Mucosa of descending colon (tissue), 3 donors: ENCODE data around the gene TAPT1. TPM values are rescaled to one million over a fixed set of nuclear protein-coding genes. Genes with fewer than 3 reads are reported as not detected.
"Not testable (repeated sequence)": the region's sequence is repeated elsewhere in the genome, so short reads cannot be mapped to it uniquely, and the experiment has no call there.

Experiments
- ATAC-seq: fragments of 200-7000 bp; cut with Tn5 transposase; one replicate; pipeline ENCODE4 v1.9.1; 2020; ENCODE audit warnings: mild to moderate bottlenecking, moderate library complexity
- DNase-seq, 3 donors: peaks; one replicate each; pipeline ENCODE4 v3.0.0-alpha.2; 2020
- H3K36me3 ChIP-seq: fragments of 200-600 bp; one replicate; pipeline ENCODE4 v1.8.0; 2021; ENCODE audit warnings: low read depth, mild to moderate bottlenecking
- H3K4me1 ChIP-seq: fragments of 200-600 bp; one replicate; pipeline ENCODE4 v1.8.0; 2021; ENCODE audit warnings: low read depth, mild to moderate bottlenecking
- H3K4me3 ChIP-seq: fragments of 200-600 bp; one replicate; pipeline ENCODE4 v1.8.0; 2021; ENCODE audit warnings: mild to moderate bottlenecking
- H3K9me3 ChIP-seq: fragments of 200-600 bp; one replicate; pipeline ENCODE4 v1.8.0; 2021; ENCODE audit warnings: mild to moderate bottlenecking
- intact Hi-C, 2 donors: fragments of 100-400 bp; cut with DNase I in 1 of 2; cut with micrococcal nuclease in 1 of 2; formaldehyde crosslinking; loops; one replicate each; pipeline versions ENCODE4 v1.11.0 to v1.11.1; 2022; cut with DNase I, micrococcal nuclease
- total RNA-seq, 3 donors: library from RNA; stranded (reverse); fragmentation: NEBNext Ultra II Directional in 2 of 3; extraction: Animal tissue kit (Norgen Biotek cat#: 25700) in 2 of 3; gene quantifications; one replicate each; pipeline versions ENCODE4 v1.2.1 to v1.2.4, GENCODE V29; 2021 to 2023
- TF ChIP-seq, protein P1 (sequence below): fragments of 200-600 bp; IDR thresholded peaks from one replicate; pipeline ENCODE4 v1.8.0; 2022; ENCODE audit warnings: antibody characterized with exemption, mild to moderate bottlenecking
- donor health status: DM: no; HTN: no; CAD: no; lungs with moderate emphysema.
- donor health status: DM: no; HTN: no; CAD: no.
- donor health status: DM: no; HTN: yes; CAD: no.

Gene TAPT1
- total RNA-seq, 3 donors from 2014 or later = 38.2 to 62.6 (median 38.8) TPM

DNA sequence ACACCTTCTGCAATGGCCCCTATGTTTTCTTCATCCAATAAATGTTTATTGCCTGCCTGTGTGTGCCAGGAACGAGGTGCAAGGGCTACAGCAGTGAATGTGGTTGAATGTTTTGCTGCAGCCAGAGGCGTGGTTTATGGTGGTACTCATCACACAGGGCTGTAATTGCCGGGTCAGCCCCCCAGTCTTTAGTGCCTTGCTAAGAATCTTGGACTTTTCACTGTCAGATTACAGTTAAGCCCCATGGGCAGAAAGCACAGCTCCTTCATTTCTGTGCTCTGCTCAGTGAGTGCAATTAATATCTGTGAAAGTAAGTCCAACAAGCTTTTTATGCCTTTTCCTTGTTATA, 67.8 kb downstream of the TAPT1 start:
- Histone ChIP-seq H3K36me3 (no peaks in the 10 kb centered on the region), H3K9me3 (no peaks in the 10 kb centered on the region), H3K4me1 (peaks cover 21% of the 10 kb centered on the region), H3K4me3 (no peak overlapping the region)
- TF ChIP-seq, protein P1, sequence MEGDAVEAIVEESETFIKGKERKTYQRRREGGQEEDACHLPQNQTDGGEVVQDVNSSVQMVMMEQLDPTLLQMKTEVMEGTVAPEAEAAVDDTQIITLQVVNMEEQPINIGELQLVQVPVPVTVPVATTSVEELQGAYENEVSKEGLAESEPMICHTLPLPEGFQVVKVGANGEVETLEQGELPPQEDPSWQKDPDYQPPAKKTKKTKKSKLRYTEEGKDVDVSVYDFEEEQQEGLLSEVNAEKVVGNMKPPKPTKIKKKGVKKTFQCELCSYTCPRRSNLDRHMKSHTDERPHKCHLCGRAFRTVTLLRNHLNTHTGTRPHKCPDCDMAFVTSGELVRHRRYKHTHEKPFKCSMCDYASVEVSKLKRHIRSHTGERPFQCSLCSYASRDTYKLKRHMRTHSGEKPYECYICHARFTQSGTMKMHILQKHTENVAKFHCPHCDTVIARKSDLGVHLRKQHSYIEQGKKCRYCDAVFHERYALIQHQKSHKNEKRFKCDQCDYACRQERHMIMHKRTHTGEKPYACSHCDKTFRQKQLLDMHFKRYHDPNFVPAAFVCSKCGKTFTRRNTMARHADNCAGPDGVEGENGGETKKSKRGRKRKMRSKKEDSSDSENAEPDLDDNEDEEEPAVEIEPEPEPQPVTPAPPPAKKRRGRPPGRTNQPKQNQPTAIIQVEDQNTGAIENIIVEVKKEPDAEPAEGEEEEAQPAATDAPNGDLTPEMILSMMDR = no peak
- ATAC-seq = peak; percentile 89
- DNase-seq = peak; percentile 69 to 89 (median 74)
- intact Hi-C loops = no loop called here

- H3K4me1 ChIP-seq = peaks cover 21% of the 10 kb centered on the region
- intact Hi-C loops = no loop called here
- DNase-seq (peak in 1 of 3 donors; percentile 32), ATAC-seq (peak; percentile 17)
- no peak overlapping the region for H3K4me3 ChIP-seq
- H3K9me3 ChIP-seq = no peaks in the 10 kb centered on the region
- TF ChIP-seq, protein P1 = no peak
- no peaks in the 10 kb centered on the region for H3K36me3 ChIP-seq
These were observed 68.4 kb downstream of the TAPT1 start for GRCh38 chr4:16157609-16158503.

GRCh38 chr4:16155528-16156169, 70.6 kb downstream of the TAPT1 start:
- TF ChIP-seq, protein P1 = no peak
- no peak for DNase-seq
- H3K4me1 ChIP-seq = peaks cover 17% of the 10 kb centered on the region

GRCh38 chr4:16154451-16154850, 71.8 kb downstream of the TAPT1 start:
- no peaks in the 10 kb centered on the region for H3K9me3 ChIP-seq
- H3K4me1 ChIP-seq = peaks cover 17% of the 10 kb centered on the region
- H3K4me3 ChIP-seq = no peak overlapping the region
- intact Hi-C loops = no loop called here
- TF ChIP-seq, protein P1 = no peak
- no peaks in the 10 kb centered on the region for H3K36me3 ChIP-seq
- DNase-seq (no peak), ATAC-seq (no peak)

More at GRCh38 chr4:16155528-16156169, 70.6 kb downstream of the TAPT1 start:
- H3K36me3 ChIP-seq = no peaks in the 10 kb centered on the region
- H3K9me3 ChIP-seq = no peaks in the 10 kb centered on the region
- ATAC-seq = no peak
- intact Hi-C loops = no loop called here
- H3K4me3 ChIP-seq = no peak overlapping the region

GRCh38 chr4:16150716-16151115, 75.6 kb downstream of the TAPT1 start:
- DNase-seq (no peak), ATAC-seq (no peak)
- TF ChIP-seq, protein P1 = no peak
- intact Hi-C loops = no loop called here
- H3K4me1 ChIP-seq = no peaks in the 10 kb centered on the region
- H3K4me3 ChIP-seq = no peak overlapping the region
- H3K9me3 ChIP-seq = peaks cover 4% of the 10 kb centered on the region
- no peaks in the 10 kb centered on the region for H3K36me3 ChIP-seq

GRCh38 chr4:16144913-16145312, 81.4 kb downstream of the TAPT1 start:
- ATAC-seq, H3K36me3 ChIP-seq, DNase-seq, intact Hi-C loops, H3K4me3 ChIP-seq: not testable (repeated sequence)
- H3K9me3 ChIP-seq = peaks cover 16% of the 10 kb centered on the region
- H3K4me1 ChIP-seq = peaks cover 16% of the 10 kb centered on the region
